Endodermal cell (in vitro differentiated cells): ENCODE measurements around the gene ARHGAP25. TPM values are rescaled to one million over a fixed set of nuclear protein-coding genes. Genes with fewer than 3 reads are reported as not detected.
A peak's percentile ranks its signal among the peaks of the same experiment; 100 is the strongest.

Experiments
- DNase-seq: peaks from one replicate; pipeline ENCODE4 v3.0.0-alpha.2; 2017
- H3K27ac ChIP-seq: 2 replicates; pipeline ENCODE4 v1.5.1; 2013; ENCODE audit warnings: mild to moderate bottlenecking, low read depth, low read length, moderate library complexity
- H3K27me3 ChIP-seq: 2 replicates; pipeline ENCODE4 v1.6.1; 2013; ENCODE audit warnings: mild to moderate bottlenecking, low read length, moderate library complexity; ENCODE audit not compliant: insufficient read depth, control insufficient read depth, poor library complexity, severe bottlenecking
- H3K36me3 ChIP-seq: 2 replicates; pipeline ENCODE4 v1.7.0; 2013; ENCODE audit warnings: mild to moderate bottlenecking, low read length, moderate library complexity; ENCODE audit not compliant: control insufficient read depth, insufficient read depth
- H3K4me1 ChIP-seq: one replicate; pipeline ENCODE4 v1.7.0; 2013; ENCODE audit warnings: low read length; ENCODE audit not compliant: control insufficient read depth, insufficient read depth
- H3K4me3 ChIP-seq: 2 replicates; pipeline ENCODE4 v1.5.1; 2013; ENCODE audit warnings: mild to moderate bottlenecking, low read length, moderate library complexity
- H3K9ac ChIP-seq: 2 replicates; pipeline ENCODE4 v1.6.1; 2013; ENCODE audit warnings: mild to moderate bottlenecking, low read length, moderate library complexity; ENCODE audit not compliant: poor library complexity, severe bottlenecking; ENCODE audit errors: extremely low read depth
- H3K9me3 ChIP-seq: 2 replicates; pipeline ENCODE4 v1.6.1; 2013; ENCODE audit warnings: mild to moderate bottlenecking, low read length, moderate library complexity; ENCODE audit not compliant: control insufficient read depth
- H3K27ac Mint-ChIP-seq: 2 replicates; pipeline ENCODE4 v1.8.0; 2020; ENCODE audit warnings: mixed read lengths
- H3K27me3 Mint-ChIP-seq: 2 replicates; pipeline ENCODE4 v1.8.0; 2021; ENCODE audit warnings: mild to moderate bottlenecking, mixed read lengths; ENCODE audit not compliant: insufficient read depth
- H3K36me3 Mint-ChIP-seq: 2 replicates; pipeline ENCODE4 v1.8.0; 2020; ENCODE audit warnings: low read depth, mixed read lengths
- H3K4me1 Mint-ChIP-seq: 2 replicates; pipeline ENCODE4 v1.8.0; 2020; ENCODE audit warnings: mixed read lengths
- H3K4me3 Mint-ChIP-seq: 2 replicates; pipeline ENCODE4 v1.8.0; 2020; ENCODE audit warnings: mild to moderate bottlenecking, moderate library complexity, mixed read lengths
- H3K9me3 Mint-ChIP-seq: 2 replicates; pipeline ENCODE4 v1.8.0; 2020; ENCODE audit warnings: mild to moderate bottlenecking, mixed read lengths
- CTCF ChIP-seq: fragments of 200-600 bp; sonication (generic); conservative IDR thresholded peaks from 2 replicates; pipeline ENCODE4 v1.5.0; 2021; ENCODE audit warnings: antibody characterized with exemption, mild to moderate bottlenecking
- WGBS, 2 experiments: methylation state at CpG; one replicate each; pipeline versions ENCODE4 v1.1.5 to v1.1.7; 2013; ENCODE audit warnings: missing lambda C conversion rate in 2 of 2, mixed read lengths in 1 of 2; ENCODE audit not compliant: insufficient coverage in 1 of 2, insufficient read length in 1 of 2; 5-methylcytosine and 5-hydroxymethylcytosine counted together
- total RNA-seq, 2 donors: library from RNA; stranded (reverse); fragmentation: NEBNext Ultra II Directional in 1 of 2; extraction: Animal tissue kit (Norgen Biotek cat#: 25700) in 1 of 2; gene quantifications; 2 replicates in 1 of 2; 3 replicates in 1 of 2; pipeline ENCODE4 v1.2.1, GENCODE V29; 2021

Gene ARHGAP25
- total RNA-seq, 2 donors from 2014 or later, result 0.82 to 2.6 TPM

DNA sequence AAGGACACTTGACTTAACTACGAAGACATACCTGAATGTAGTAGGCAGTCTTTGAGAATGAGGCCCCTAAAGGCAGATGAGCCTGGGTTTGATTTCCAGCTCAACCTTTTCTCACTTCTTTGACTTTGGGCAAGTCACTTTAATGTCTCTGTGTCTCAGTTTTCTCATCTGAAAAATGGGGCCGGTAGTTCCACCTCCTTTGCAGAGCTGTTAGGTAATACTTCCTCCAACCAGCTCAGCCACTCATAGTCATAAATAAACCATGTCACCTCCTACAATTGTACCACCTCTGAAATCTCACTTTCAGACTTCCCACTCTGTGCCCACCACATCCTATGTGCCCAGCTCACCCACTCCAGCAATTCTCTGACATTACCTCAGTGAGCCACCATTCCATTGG is 10.4 kb downstream of the ARHGAP25 start:
- no peaks in the 10 kb centered on the region for H3K4me1 ChIP-seq
- DNase-seq, result no peak
- peaks cover 4% of the 10 kb centered on the region for H3K4me1 Mint-ChIP-seq
- no peak overlapping the region for H3K4me3 Mint-ChIP-seq
- H3K27ac ChIP-seq, result no peak overlapping the region
- peak overlapping the region; percentile 33 for H3K27ac Mint-ChIP-seq
- TF ChIP-seq CTCF, result no peak
- H3K36me3 ChIP-seq, result no peaks in the 10 kb centered on the region
- H3K9me3 Mint-ChIP-seq, result no peaks in the 10 kb centered on the region
- no peaks in the 10 kb centered on the region for H3K36me3 Mint-ChIP-seq
- H3K27me3 ChIP-seq, result no peaks in the 10 kb centered on the region
- no peak overlapping the region for H3K9ac ChIP-seq
- H3K27me3 Mint-ChIP-seq, result peaks cover 2% of the 10 kb centered on the region
- no peak overlapping the region for H3K4me3 ChIP-seq
- 87 to 100% methylated on average over 1 to 2 of the region's 2 CpGs for WGBS, 2 experiments
- no peaks in the 10 kb centered on the region for H3K9me3 ChIP-seq

- H3K9ac ChIP-seq, result no peak overlapping the region
- H3K4me3 ChIP-seq, result no peak overlapping the region
- H3K27ac ChIP-seq, result no peak overlapping the region
- TF ChIP-seq CTCF, result no peak
- 97% methylated on average over 3 to 11 of the region's 11 CpGs for WGBS, 2 experiments
- no peak for DNase-seq
- Mint-ChIP-seq H3K27ac (no peak overlapping the region), H3K4me3 (no peak overlapping the region), H3K27me3 (peaks cover 2% of the 10 kb centered on the region), H3K4me1 (peaks cover 4% of the 10 kb centered on the region), H3K36me3 (no peaks in the 10 kb centered on the region), H3K9me3 (no peaks in the 10 kb centered on the region)
- no peaks in the 10 kb centered on the region for H3K36me3 ChIP-seq
- H3K9me3 ChIP-seq, result no peaks in the 10 kb centered on the region
- no peaks in the 10 kb centered on the region for H3K27me3 ChIP-seq
- H3K4me1 ChIP-seq, result no peaks in the 10 kb centered on the region
Observed at GRCh38 chr2:68746408-68746807, 11.8 kb downstream of the ARHGAP25 start.

DNA sequence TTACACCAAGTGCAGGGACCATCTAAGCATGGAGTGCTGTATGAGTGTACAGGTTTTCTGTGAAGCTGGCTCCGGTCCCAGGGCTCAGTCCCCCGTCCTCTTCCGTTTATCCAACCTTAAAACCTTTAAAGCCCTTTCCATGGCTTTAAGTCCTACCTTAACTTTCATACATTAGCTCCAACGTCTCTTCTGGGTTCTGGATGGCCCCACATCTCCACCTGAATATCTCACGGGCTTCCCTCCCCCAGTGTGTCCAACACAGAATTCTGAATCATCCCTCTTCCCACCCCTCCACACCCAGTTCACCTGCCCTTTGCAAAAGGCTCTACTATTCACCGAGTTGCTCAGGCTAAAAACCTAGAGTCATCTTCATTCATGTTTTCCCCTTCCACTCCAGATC is 12.8 kb downstream of the ARHGAP25 start:
- Mint-ChIP-seq H3K4me1 (peaks cover 4% of the 10 kb centered on the region), H3K4me3 (no peak overlapping the region), H3K9me3 (no peaks in the 10 kb centered on the region), H3K27ac (no peak overlapping the region), H3K27me3 (peaks cover 2% of the 10 kb centered on the region), H3K36me3 (no peaks in the 10 kb centered on the region)
- H3K9me3 ChIP-seq, result no peaks in the 10 kb centered on the region
- no peak overlapping the region for H3K9ac ChIP-seq
- WGBS, 2 experiments, result 89 to 97% methylated on average over 4 to 6 of the region's 6 CpGs
- DNase-seq, result no peak
- H3K4me1 ChIP-seq, result no peaks in the 10 kb centered on the region
- no peak overlapping the region for H3K27ac ChIP-seq
- TF ChIP-seq CTCF, result no peak
- no peaks in the 10 kb centered on the region for H3K36me3 ChIP-seq
- H3K27me3 ChIP-seq, result no peaks in the 10 kb centered on the region
- H3K4me3 ChIP-seq, result no peak overlapping the region
